Measurements from ENCODE around the gene ARHGAP6.
A peak's percentile ranks its signal among the peaks of the same experiment; 100 is the strongest.

The ARHGAP6 gene

GRCh38 chrX:11205796-11206195, 459.9 kb downstream of the ARHGAP6 start:
- DNase-seq, result no peak

- no peak for DNase-seq
Measured at GRCh38 chrX:11197671-11198070, 468.0 kb downstream of the ARHGAP6 start.

DNA sequence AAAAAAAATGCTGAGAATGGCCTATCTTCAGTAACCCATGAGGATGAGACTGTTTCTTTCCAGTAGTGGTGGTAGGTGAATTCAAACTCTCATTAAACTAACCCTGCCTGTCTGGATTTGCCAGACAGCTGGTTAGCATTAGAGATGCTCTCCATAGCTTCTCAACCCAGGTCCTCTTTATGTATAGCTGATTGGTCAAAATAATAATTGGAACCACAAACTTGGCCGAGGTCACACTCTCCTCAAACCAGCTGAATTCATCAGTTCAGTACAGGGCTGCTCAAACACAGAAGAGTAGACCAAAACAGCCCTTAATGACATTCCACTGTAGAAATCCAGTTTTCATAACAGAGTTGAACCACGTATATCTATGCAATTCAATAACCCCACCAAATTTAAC, 469.2 kb downstream of the ARHGAP6 start:
- DNase-seq, result no peak

- DNase-seq, result no peak
Measured at GRCh38 chrX:11193035-11193469, 472.7 kb downstream of the ARHGAP6 start.

DNA sequence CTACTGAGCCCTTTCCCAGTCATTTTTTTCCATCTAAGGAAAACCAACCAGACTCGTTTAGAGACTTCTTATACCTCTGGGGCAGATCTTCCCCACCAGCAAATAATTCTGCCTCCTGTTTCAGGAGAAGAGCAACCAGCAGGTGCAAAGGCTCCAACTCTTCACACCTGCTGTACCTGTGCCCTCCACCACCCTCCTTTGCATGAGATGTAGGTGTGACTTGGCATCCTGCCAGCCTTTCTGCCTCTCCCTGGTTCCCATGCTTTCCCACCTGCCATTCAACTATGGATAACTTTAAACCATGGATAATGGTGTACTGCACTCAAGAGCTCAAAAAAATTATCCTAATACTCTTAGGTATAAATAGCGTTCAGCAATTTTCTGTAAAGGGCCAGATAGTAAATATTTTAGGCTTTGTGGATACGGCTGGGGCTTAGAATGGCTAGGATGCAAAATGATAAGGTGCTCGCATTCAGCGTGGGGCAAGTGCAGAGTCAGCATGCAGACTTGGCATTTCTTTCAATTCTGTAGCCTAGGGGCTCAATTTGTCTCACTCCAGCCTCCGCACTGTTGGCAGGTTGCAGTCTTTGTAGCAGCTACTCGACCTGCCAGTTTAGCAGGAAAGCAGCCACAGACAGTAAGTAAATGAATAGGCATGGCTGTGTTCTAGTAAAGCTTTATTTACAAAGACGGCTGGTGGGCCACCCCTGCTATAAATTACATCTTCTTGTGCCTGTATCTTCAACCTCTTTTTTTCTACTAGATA, 474.8 kb downstream of the ARHGAP6 start:
- DNase-seq, result no peak

DNA sequence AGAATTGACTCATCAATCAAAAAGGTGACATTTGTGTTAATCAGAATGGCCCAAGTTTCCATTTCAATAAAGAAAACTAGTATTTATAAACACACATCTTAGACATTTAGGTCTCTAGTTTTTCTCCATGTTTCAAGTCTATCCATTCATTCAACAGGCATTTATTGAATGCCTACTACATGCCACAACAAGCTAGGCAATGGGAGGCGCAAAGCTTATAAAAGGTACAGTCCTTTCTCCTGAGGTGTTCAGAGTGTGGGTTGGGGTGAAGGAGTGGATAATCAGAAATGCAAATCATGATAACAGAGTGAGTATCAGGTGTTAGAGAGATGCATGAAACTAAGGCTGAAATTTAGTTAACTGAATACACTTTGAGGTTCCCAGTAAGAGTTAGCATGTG, 476.6 kb downstream of the ARHGAP6 start:
- no peak for DNase-seq

DNA sequence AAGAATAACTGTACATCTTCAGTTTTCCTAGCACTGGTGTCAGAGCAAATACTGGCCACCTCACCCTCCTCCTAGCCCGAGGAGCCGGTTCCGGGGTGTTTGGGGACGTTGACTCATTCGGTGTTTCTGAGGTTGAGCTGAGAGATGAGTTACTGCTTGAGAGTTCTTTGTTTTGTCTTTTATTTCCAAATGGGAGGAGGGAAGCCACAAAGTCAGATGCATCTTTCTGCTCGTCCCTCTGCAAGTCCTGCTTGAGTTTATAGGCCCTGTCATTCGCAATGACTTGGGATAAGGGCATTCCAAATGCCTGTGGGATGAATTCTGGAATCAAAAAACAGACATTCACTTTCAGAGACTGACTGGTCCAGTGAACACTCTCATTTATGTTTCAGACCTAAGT, 477.1 kb downstream of the ARHGAP6 start:
- DNase-seq, result no peak

DNA sequence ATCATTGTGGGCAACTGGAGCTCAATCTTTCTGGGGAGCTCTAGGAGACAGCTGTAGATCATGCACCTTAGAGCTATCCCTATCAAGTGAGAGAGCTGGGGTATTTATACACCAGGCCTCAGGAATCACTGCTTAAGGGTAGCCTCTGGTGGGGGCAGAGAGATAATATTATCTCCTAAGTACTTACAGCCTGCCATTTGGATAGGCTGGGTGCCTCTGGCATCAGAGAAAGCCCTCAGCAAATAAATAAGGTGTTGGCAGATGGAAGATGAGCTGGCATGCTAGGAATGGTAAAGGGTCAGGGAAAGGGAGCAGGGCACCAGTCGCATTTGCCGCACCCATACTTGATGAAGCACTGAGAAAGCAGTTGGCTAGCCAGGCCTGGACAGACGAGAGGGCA, 478.7 kb downstream of the ARHGAP6 start:
- DNase-seq, result no peak

DNA sequence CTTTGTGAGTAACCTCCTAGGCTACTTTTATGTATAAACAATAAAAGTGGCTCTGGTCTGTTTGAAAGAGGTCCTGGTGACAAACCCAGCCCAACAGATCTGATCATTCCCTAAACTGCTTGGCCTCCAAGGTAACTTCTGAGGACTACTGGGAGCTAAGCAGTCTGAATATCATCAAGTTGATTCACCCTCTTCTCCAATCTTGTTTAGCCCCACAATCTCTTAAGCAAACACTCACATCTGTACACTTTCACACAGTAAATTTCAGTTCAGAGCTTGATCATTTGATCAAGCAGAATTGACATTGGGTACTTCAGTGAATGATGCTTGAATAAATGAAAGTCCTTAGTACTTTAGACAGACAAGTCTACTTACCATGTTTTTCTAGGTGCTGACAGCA, 479.9 kb downstream of the ARHGAP6 start:
- DNase-seq, result no peak

GRCh38 chrX:11180571-11180970, 485.1 kb downstream of the ARHGAP6 start:
- no peak for DNase-seq

- DNase-seq, result no peak
Measured at GRCh38 chrX:11172415-11172814, 493.3 kb downstream of the ARHGAP6 start.

DNA sequence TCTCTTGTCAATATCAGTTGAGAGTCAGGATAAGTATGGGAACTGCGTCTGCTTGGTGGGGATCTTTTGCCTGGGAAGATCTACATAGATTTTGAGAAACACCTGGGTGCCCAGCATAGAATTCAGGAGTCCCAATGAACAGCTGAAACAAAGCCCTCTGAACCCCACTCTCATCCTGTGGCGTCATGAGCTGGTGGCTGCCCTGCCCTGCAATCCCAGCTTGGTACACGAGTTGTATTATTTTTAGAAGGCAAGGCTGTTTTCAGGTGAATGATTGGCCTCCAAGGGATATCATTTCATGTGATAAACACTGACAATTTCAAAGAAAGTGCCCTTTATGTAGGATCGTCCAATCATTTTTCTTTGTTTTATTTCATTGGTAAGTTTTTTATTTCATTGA, 493.8 kb downstream of the ARHGAP6 start:
- no peak for DNase-seq

DNA sequence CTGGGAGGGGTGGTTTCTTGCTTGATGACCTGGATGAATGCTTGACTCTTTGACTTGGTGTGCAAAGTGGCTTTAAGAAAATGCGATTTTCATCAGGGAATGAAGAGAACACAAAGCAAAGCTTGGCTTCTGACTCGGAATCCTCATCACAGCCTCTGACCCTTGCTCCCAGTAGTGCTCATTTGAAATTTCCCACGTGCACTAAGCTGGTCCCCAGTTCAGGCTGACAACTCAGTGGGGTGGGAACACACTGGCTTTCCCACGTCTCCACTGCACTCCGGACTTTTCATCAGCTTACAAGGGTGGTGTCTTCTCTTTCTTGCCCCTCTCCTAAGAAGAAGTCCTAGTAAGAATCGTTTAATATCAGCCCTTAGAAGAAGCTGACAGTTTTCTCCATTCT, 501.3 kb downstream of the ARHGAP6 start:
- no peak for DNase-seq

GRCh38 chrX:11159149-11159548, 506.6 kb downstream of the ARHGAP6 start:
- no peak for DNase-seq

DNA sequence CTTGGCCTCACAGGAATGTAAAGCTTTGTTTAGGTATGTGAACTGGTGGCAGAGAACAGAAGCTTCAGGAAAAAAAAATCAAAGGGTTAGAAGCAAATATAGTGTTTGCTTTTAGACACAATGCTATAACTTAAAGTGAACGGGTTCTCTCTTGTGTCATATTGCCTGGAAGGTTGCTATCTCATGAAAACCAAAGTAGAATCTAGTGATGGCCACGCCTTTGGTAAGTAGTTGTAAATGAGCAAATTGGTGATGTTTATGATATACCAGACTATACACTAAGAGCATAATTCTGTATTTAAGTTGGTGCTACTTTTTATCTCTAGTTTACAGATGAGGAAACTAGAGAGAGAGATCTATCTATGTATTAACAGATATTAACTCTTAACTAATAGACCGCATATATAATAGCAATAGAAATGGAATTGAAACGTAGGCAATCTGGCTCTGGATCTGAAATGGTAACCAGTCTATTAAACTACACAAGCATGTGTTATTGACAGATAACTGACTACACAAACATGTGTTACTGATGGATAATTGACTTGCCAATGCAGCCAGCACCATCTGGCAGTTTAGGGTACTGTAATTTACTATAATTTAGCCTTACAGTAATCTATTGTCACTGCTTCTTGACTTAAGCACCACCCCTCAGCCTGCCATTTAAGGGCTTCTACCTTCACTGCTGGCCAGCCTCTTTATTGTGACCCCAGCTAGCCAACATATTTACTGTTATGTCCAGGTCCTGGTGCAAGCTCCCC, 513.7 kb downstream of the ARHGAP6 start:
- DNase-seq, result no peak

DNA sequence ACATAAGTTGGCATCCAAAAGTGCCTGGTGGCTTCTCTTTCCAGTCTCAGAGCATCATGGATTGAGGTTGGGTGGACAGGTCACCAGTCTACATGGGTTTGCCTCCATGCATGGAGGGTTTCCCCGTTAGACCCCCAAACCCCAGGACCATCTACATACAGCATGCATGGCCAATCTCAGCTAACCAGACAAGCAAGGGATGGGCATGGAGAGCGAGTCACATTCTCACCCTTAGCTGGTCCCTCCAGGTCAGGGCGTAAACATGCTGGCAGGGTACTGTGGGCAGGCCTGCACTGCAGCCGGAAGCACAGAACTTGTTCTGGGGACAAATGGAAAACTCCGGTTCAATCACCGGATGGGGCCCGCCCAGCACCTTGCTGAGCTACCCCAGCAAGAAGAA, 517.3 kb downstream of the ARHGAP6 start:
- DNase-seq, result no peak

GRCh38 chrX:11146411-11146810, 519.3 kb downstream of the ARHGAP6 start:
- DNase-seq, result no peak

- DNase-seq, result peak; percentile 37
Measured at GRCh38 chrX:11143931-11144678, 521.6 kb downstream of the ARHGAP6 start.

DNA sequence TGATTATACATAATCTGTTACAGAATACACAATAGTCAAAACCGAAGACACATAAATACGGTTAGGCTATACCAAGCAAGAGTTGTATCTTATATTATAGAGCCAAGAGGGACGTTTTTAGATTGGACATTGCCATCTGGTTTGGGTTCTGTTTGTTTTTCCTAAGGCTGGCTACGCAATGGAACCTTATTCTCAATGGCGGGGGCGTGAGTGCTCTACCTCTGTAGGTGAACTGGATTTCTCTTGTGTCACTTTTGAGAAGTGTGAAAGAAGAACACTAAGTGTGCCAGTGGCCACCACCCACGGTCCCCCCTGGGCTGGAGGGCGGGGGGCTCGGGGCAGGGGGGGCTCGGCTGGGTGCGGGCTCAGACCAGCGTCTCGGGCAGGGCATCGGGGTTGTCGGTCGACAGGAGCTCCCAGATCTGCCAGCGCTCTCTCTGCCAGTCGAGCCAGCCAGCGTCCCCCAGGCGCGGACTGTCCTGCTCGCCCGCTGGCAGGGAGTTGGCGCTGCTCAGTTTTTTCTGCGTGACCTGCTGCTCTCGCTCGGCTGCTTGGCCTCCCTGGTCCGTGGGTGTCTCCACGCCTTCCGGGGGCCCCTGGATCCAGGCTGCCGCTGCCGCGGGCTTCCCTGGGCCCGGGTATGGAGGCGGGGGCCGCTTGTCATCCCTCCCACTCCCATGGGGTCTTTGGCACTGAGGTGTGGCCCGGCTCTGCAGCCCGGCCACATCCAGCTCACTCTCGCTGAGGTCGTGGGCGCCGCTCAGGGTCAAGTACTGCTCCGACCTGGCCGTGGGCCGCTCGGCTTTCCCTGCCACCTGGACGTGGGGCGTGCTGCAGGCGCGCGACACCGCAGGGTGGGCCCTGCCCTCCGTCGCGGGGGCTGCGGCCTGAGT, 527.0 kb downstream of the ARHGAP6 start:
- no peak for DNase-seq

- DNase-seq, result no peak
Measured at GRCh38 chrX:11137543-11138139, 528.1 kb downstream of the ARHGAP6 start.

DNA sequence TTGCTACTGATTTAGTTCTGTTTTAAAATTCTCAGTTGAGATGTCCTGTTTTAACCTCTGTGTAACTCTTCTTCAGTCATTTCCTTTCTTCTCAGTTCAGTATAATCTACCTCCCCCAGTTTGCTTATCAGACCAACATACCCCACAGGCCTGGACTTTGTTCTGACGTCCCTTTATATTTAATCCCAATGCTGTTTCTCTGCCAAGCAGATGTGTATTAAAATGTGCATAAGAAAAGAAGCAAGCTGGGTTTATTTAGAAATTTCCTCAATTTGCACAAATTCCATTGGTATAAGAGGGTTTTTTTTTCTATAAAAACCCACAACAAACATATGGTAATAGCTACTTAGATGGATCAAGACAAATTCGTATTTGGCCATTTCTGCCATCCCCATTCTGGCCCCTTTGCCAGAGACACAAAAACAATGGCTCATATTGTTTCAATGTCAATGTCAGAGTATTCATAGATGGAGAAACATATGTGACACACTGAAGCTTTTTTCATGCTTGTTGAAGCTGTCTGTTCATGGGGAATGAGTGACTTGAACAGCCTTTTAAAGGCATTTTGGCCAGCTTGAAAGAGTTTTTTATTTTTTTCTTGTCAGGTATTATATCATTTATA, 530.0 kb downstream of the ARHGAP6 start:
- no peak for DNase-seq

DNA sequence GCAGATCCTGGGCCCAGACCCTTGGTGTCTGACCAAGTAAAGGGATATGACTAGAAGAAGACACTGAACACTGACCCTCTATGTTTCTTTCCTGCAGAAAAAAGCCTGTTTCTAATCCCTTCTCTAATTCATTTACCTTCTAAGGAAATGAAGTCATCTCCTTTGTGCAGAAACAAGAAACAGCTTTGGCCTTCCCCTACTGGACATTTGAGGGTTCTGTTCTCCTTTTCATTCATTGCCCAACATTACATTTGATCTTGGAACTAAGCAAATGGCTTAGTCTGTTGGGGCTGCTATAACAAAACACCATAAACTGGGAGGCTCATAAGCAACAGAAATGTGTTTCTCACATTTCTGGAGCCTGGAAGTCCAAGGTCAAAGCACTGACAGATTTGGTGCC, 534.6 kb downstream of the ARHGAP6 start:
- no peak for DNase-seq
